Measurements from ENCODE around the gene RASGEF1C. TPM values are rescaled to one million over a fixed set of nuclear protein-coding genes. Genes with fewer than 3 reads are reported as not detected.

Gene RASGEF1C
- total and polyA plus RNA-seq, 10 donors: 0.06 to 1.1 (median 0.21) TPM; not detected in 6

DNA sequence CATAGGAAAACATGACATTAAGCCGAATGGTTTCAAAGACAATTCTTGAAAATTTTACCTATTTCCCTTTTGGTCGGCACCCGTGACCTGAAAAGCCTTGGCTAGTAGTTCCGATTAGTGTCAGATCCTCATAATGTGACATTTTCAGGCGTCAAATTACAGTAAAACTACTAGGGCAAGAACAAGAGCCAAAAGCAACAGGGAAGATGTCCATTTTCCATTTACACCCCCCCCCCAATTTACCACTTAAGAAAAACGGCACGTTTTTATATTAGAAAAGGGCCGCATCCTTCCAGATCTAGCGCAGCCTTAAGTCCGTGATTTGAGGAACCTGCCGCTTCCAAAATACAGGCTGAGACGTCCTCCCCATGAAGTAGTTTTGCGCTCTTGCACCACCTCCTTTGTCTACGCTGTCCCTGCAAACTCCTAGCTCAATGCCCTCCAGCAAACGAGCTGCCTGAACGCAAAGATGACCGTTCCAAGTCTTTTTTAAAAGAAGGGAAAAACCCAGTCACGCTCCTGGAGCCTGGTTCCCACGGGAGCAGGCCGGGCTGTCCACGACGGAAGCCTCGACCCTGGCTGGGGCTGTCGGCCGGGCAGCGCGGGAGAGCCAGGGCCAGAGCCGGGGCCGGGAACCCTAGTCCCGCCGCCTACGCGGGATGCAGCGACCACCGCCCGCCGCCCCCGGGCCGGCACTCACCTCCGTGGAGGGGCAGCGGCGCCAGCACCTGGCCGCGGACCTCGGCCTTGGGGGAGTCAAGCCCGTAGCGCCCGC lies 138.1 kb downstream of the RASGEF1C start:
- Histone ChIP-seq H3K27ac (peak overlapping the region; percentile 44 to 98 (median 97)), H3K4me3 (peak overlapping the region; percentile 47 to 94 (median 80)), H3K27me3 (replicated peaks in 1 of 7) (no peaks in the 10 kb centered on the region), H3K4me1 (peaks cover 10 to 55% (median 27%) of the 10 kb centered on the region in 6 donors), H3K9me3 (peaks cover 0 to 4% (median 0%) of the 10 kb centered on the region in 8 donors), H3K36me3 (no peaks in the 10 kb centered on the region)
- intact Hi-C loops (cut with DNase I; ENCODE audit: low total_unique reads): no loop called here
- no peak for TF ChIP-seq POLR2AphosphoS5 (IDR thresholded peaks at IDR 0.05)
- TF ChIP-seq POLR2A (IDR thresholded peaks at IDR 0.05): no peak
- TF ChIP-seq, protein P1, sequence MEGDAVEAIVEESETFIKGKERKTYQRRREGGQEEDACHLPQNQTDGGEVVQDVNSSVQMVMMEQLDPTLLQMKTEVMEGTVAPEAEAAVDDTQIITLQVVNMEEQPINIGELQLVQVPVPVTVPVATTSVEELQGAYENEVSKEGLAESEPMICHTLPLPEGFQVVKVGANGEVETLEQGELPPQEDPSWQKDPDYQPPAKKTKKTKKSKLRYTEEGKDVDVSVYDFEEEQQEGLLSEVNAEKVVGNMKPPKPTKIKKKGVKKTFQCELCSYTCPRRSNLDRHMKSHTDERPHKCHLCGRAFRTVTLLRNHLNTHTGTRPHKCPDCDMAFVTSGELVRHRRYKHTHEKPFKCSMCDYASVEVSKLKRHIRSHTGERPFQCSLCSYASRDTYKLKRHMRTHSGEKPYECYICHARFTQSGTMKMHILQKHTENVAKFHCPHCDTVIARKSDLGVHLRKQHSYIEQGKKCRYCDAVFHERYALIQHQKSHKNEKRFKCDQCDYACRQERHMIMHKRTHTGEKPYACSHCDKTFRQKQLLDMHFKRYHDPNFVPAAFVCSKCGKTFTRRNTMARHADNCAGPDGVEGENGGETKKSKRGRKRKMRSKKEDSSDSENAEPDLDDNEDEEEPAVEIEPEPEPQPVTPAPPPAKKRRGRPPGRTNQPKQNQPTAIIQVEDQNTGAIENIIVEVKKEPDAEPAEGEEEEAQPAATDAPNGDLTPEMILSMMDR (IDR thresholded peaks at IDR 0.05 in 8 of 11, conservative IDR thresholded peaks at IDR 0.05 in 3 of 11): no peak
- WGBS, 5 donors: 2 to 5% (median 4%) methylated on average over 18 to 48 of the region's 48 CpGs
- DNase-seq: no peak

DNA sequence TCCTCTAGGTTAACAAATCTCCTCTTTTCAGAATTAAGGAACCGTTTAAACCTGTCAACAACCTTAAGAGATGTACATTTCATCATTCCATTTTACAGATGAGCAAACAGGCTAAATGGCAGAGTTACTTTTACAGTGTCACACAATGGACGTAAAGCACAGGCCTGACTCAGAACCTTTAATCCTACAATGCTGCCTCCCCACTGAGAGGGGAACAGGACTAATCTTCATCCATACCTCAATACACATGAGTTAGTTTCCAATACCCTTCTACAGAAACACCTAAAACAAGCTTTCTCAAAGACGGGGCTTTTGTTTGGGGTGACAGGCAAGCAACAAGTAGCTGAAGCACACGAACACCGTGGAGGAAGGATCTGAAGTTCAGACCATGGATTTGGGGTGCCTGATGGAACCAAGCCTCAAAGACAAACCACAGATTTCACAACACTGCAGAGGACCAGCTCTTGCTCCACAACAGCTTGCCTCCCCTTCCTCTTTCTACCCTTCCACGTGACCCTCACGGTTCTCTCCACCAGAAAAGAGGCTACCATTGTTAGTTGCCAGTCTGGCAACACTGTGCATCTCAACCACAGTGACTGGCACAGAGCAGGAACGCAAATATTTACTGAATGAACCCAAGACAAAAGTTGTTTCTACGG lies 139.3 kb downstream of the RASGEF1C start:
- Histone ChIP-seq H3K27ac (peak overlapping the region in 7 of 8 donors; percentile 96 to 98 (median 97)), H3K4me3 (peak overlapping the region in 6 of 8 donors; percentile 47 to 94 (median 80)), H3K27me3 (replicated peaks in 1 of 7) (no peaks in the 10 kb centered on the region), H3K36me3 (no peaks in the 10 kb centered on the region), H3K9me3 (peaks cover 0 to 4% (median 0%) of the 10 kb centered on the region in 8 donors), H3K4me1 (peaks cover 10 to 55% (median 27%) of the 10 kb centered on the region in 6 donors)
- TF ChIP-seq POLR2A (IDR thresholded peaks at IDR 0.05): peak in 1 of 3 donors; percentile 9
- TF ChIP-seq, protein P1 (IDR thresholded peaks at IDR 0.05 in 8 of 11, conservative IDR thresholded peaks at IDR 0.05 in 3 of 11): no peak
- peak in 1 of 3 donors; percentile 81 for TF ChIP-seq POLR2AphosphoS5 (IDR thresholded peaks at IDR 0.05)
- DNase-seq: no peak
- intact Hi-C loops (cut with DNase I; ENCODE audit: low total_unique reads): no loop called here
- 34 to 63% (median 43%) methylated on average over 8 to 9 of the region's 9 CpGs for WGBS, 5 donors

DNA sequence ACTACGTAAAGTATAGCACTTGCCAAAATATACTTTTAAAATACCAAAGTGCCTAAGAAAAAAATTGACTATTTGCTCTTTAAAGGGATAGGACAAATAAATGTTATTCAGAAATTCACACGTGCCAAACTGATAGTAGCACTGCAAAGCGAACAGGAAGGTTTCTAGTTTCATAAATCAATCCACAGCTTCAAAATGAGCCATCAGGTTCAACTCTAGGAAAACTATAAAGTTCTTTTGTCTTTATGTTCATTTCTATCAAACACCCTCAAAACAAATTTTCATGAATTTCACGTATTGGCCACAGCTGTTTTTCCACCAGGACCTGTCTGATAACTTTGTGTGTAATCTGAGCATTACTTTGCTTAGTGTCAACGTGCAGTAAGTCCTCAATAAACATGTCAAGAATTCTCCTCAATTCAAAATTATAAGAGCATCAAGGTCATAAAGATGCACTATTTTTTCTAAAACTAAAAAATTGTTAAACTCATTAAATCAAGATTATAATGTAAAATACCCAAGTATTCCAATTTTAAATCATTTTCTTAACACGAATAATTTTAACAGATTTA lies 140.4 kb downstream of the RASGEF1C start:
- no peak for DNase-seq
- H3K4me1 ChIP-seq: peaks cover 10 to 55% (median 27%) of the 10 kb centered on the region in 6 donors
- H3K9me3 ChIP-seq: peaks cover 0 to 4% (median 0%) of the 10 kb centered on the region in 8 donors
- WGBS, 5 donors: 65 to 78% (median 69%) methylated on average over 6 of the region's 6 CpGs
- no peaks in the 10 kb centered on the region for H3K36me3 ChIP-seq
- H3K27me3 ChIP-seq (replicated peaks in 1 of 7): no peaks in the 10 kb centered on the region
- TF ChIP-seq, protein P1 (IDR thresholded peaks at IDR 0.05 in 8 of 11, conservative IDR thresholded peaks at IDR 0.05 in 3 of 11): no peak
- peak overlapping the region in 1 of 8 donors; percentile 94 for H3K4me3 ChIP-seq
- H3K27ac ChIP-seq: peak overlapping the region in 3 of 8 donors; percentile 96 to 98 (median 97)
- intact Hi-C loops (cut with DNase I; ENCODE audit: low total_unique reads): no loop called here
